B cell (primary cell): Measurements from ENCODE around the gene LMNB1. TPM values are rescaled to one million over a fixed set of nuclear protein-coding genes. Genes with fewer than 3 reads are reported as not detected.
"Not testable (repeated sequence)": the region's sequence is repeated elsewhere in the genome, so short reads cannot be mapped to it uniquely, and the experiment has no call there.

Experiments
- ATAC-seq: fragments of 200-7000 bp; cut with Tn5 transposase; one replicate; pipeline ENCODE4 v1.10.0; 2021; ENCODE audit warnings: low read depth, mild to moderate bottlenecking, moderate number of reproducible peaks, moderate library complexity
- CTCF ChIA-PET: fragments of 350-600 bp; sonication (Branson Sonifier 250); formaldehyde crosslinking; loops from one replicate; lab custom pipeline; 2021; ENCODE audit warnings: antibody characterized with exemption, inconsistent platforms; lab: Charles Lee
- POLR2A ChIA-PET: fragments of 350-600 bp; sonication (Branson Sonifier 250); formaldehyde crosslinking; loops from one replicate; lab custom pipeline; 2021; ENCODE audit warnings: antibody characterized with exemption; lab: Charles Lee
- DNase-seq: peaks from one replicate; pipeline ENCODE4 v3.0.0; 2013
- H2AFZ ChIP-seq: 2 replicates; pipeline ENCODE4 v1.6.1; 2012; ENCODE audit warnings: mild to moderate bottlenecking, low read depth, low read length; ENCODE audit not compliant: insufficient read depth, poor library complexity, severe bottlenecking
- H3K27ac ChIP-seq, 2 donors: 1 replicate in 1 of 2; 2 replicates in 1 of 2; pipeline ENCODE4 v1.5.1; 2012 to 2013; ENCODE audit warnings: low read length in 2 of 2, mild to moderate bottlenecking in 2 of 2, moderate library complexity in 1 of 2
- H3K27me3 ChIP-seq, 4 experiments: fragments of 200-600 bp in 1 of 4; sonication (generic) in 1 of 4; replicated peaks in 1 of 4; 1 replicate in 2 of 4; 2 replicates in 2 of 4; pipeline versions ENCODE4 v1.6.1 to v1.7.0; 2013 to 2016; ENCODE audit warnings: low read length in 3 of 4, mild to moderate bottlenecking in 2 of 4, mixed read lengths in 1 of 4, moderate library complexity in 1 of 4; ENCODE audit not compliant: insufficient read depth in 4 of 4, control insufficient read depth in 3 of 4; ENCODE audit errors: control extremely low read depth in 1 of 4
- H3K36me3 ChIP-seq, 2 experiments: replicated peaks in 1 of 2; 1 replicate in 1 of 2; 2 replicates in 1 of 2; pipeline versions ENCODE4 v1.6.1 to v1.7.1; 2013; ENCODE audit warnings: low read length in 1 of 2; ENCODE audit not compliant: insufficient read depth in 2 of 2, control insufficient read depth in 1 of 2; ENCODE audit errors: control extremely low read depth in 1 of 2, extremely low read depth in 1 of 2
- H3K4me1 ChIP-seq, 2 donors: fragments of 200-600 bp in 1 of 2; sonication (generic) in 1 of 2; 1 replicate in 1 of 2; 2 replicates in 1 of 2; pipeline versions ENCODE4 v1.5.1 to v1.6.1; 2013 to 2017; ENCODE audit warnings: low read length in 2 of 2; ENCODE audit not compliant: control insufficient read depth in 2 of 2, insufficient read depth in 2 of 2
- H3K4me2 ChIP-seq: replicated peaks from 2 replicates; pipeline ENCODE3; 2012; ENCODE audit warnings: mild to moderate bottlenecking, low read depth, low read length; ENCODE audit not compliant: poor library complexity, severe bottlenecking
- H3K4me3 ChIP-seq, 5 experiments: fragments of 200-600 bp in 1 of 5; sonication (generic) in 1 of 5; 1 replicate in 3 of 5; 2 replicates in 2 of 5; pipeline versions ENCODE4 v1.5.1 to v1.7.0; 2011 to 2016; ENCODE audit warnings: low read length in 4 of 5, mild to moderate bottlenecking in 4 of 5, low read depth in 2 of 5, control low read depth in 1 of 5, moderate library complexity in 1 of 5; ENCODE audit not compliant: insufficient read depth in 1 of 5; ENCODE audit errors: control extremely low read depth in 1 of 5, extremely low read depth in 1 of 5
- H3K79me2 ChIP-seq: fragments of 200-600 bp; sonication (generic); one replicate; pipeline ENCODE4 v1.6.0; 2016; ENCODE audit warnings: low read length; ENCODE audit not compliant: control insufficient read depth, insufficient read depth
- H3K9ac ChIP-seq: fragments of 200-600 bp; sonication (generic); 2 replicates; pipeline ENCODE4 v1.6.1; 2017; ENCODE audit warnings: mild to moderate bottlenecking, low read length, moderate library complexity
- H3K9me3 ChIP-seq, 3 donors: one replicate each; pipeline versions ENCODE4 v1.6.1 to v1.7.1; 2013; ENCODE audit warnings: low read length in 2 of 3; ENCODE audit not compliant: control insufficient read depth in 2 of 3, insufficient read depth in 1 of 3; ENCODE audit errors: control extremely low read depth in 1 of 3
- H4K20me1 ChIP-seq: 2 replicates; pipeline ENCODE4 v1.6.0; 2012; ENCODE audit warnings: mild to moderate bottlenecking, low read length; ENCODE audit not compliant: insufficient read depth, control insufficient read depth, poor library complexity, severe bottlenecking
- H3K27ac Mint-ChIP-seq: one replicate; pipeline ENCODE4 v1.8.0; 2021; ENCODE audit warnings: mixed read lengths
- H3K27me3 Mint-ChIP-seq: one replicate; pipeline ENCODE4 v1.8.0; 2021; ENCODE audit warnings: mixed read lengths
- H3K4me1 Mint-ChIP-seq: one replicate; pipeline ENCODE4 v1.8.0; 2021; ENCODE audit warnings: mixed read lengths
- H3K4me3 Mint-ChIP-seq: one replicate; pipeline ENCODE4 v1.8.0; 2021; ENCODE audit warnings: mixed read lengths
- H3K9me3 Mint-ChIP-seq: one replicate; pipeline ENCODE4 v1.8.0; 2022; ENCODE audit warnings: mixed read lengths; ENCODE audit not compliant: insufficient read depth
- CTCF ChIP-seq: fragments of 200-600 bp; IDR thresholded peaks from one replicate; pipeline ENCODE4 v1.8.0; 2022; ENCODE audit warnings: antibody characterized with exemption, mild to moderate bottlenecking
- EZH2 ChIP-seq: IDR thresholded peaks from 2 replicates; pipeline ENCODE4 v1.6.1; 2012; ENCODE audit warnings: borderline replicate concordance, low read depth, mild to moderate bottlenecking, moderate library complexity, low read length; ENCODE audit not compliant: insufficient read depth, poor library complexity, severe bottlenecking
- WGBS: methylation state at CpG from one replicate; pipeline ENCODE4 v1.1.5; 2013; ENCODE audit warnings: missing lambda C conversion rate; ENCODE audit not compliant: insufficient coverage; 5-methylcytosine and 5-hydroxymethylcytosine counted together
- intact Hi-C: fragments of 100-400 bp; cut with micrococcal nuclease; formaldehyde crosslinking; loops from one replicate; pipeline ENCODE4 v1.10.0; 2022
- polyA plus RNA-seq: library from polyadenylated mRNA; depleted of rRNA; stranded (reverse); fragments of >200 nt; gene quantifications from 2 replicates; pipeline ENCODE4 v1.2.3, GENCODE V29; 2012
- total RNA-seq, 2 donors: library from RNA; stranded (reverse); fragments of 120-200 nt in 1 of 2; gene quantifications; 1 replicate in 1 of 2; 2 replicates in 1 of 2; pipeline versions ENCODE4 v1.2.3 to v1.2.4, GENCODE V29; 2013 to 2022

The LMNB1 gene
- total and polyA plus RNA-seq, 2 donors (not counting 1 experiment from before 2014, with no cell fraction given) = 10.5 to 25.1 TPM

DNA sequence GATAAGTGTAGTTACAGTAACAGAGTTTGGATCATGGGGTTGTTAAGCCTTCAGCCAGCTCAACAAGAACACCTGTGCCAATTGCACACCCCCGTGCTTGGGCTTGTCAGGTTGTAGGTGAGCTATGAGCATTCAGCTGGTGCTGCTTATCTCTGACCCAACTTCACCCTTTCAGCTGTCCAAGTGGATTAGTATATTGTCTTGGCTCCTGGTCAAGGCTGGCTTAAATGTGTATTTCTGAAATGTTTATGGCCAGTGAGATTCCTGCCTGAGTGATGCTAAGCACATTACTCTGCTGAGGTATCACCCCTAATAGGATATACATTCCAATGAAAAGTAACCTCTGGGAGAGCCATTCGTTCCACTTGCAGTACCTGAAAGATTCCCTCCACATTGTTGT is 44.2 kb upstream of the LMNB1 start:
- intact Hi-C loops = no loop called here
- H4K20me1 ChIP-seq = no peaks in the 10 kb centered on the region
- H3K36me3 ChIP-seq = no peaks in the 10 kb centered on the region
- no peak overlapping the region for H3K4me3 ChIP-seq
- Mint-ChIP-seq H3K9me3 (no peaks in the 10 kb centered on the region), H3K27ac (no peak overlapping the region), H3K27me3 (no peaks in the 10 kb centered on the region), H3K4me1 (peaks cover 4% of the 10 kb centered on the region), H3K4me3 (no peak overlapping the region)
- no peaks in the 10 kb centered on the region for H3K9me3 ChIP-seq
- H3K27ac ChIP-seq = no peak overlapping the region
- H3K79me2 ChIP-seq = no peaks in the 10 kb centered on the region
- no peak overlapping the region for H3K4me2 ChIP-seq
- no peak overlapping the region for H3K9ac ChIP-seq
- no peak overlapping the region for H2AFZ ChIP-seq
- H3K4me1 ChIP-seq = no peaks in the 10 kb centered on the region
- ATAC-seq (no peak), DNase-seq (no peak)
- H3K27me3 ChIP-seq = no peaks in the 10 kb centered on the region
- POLR2A ChIA-PET = interaction anchor here (0.5 kb wide), 1 partner anchor 26 kb away, joined by 3 read pairs; no protein-coding TSS in a partner anchor
- 60% methylated on average over 1 of the region's 2 CpGs for WGBS
- CTCF ChIA-PET = no interaction called here
- TF ChIP-seq EZH2 (no peak), CTCF (no peak)

DNA sequence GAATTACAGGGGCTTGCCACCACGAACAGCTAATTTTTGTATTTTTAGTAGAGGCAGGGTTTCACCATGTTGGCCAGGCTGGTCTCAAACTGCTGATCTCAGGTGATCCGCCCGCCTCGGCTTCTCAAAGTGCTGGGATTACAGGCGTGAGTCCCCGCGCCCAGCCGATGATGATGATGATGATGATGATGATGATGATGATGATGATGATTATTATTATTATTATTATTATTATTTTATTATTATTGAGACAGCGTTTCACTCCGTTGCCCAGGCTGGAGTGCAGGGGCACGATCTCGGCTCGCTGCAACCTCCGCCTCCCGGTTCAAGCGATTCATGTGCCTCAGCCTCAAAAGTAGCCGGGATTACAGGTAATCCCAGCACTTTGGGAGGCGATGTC is 42.4 kb upstream of the LMNB1 start:
- H3K4me1 Mint-ChIP-seq, H3K79me2 ChIP-seq, CTCF ChIA-PET, intact Hi-C loops, H3K9ac ChIP-seq, H3K4me1 ChIP-seq, H3K27me3 ChIP-seq, H3K4me3 Mint-ChIP-seq, H3K27ac ChIP-seq, H3K36me3 ChIP-seq, ATAC-seq, H3K9me3 Mint-ChIP-seq, DNase-seq, POLR2A ChIA-PET, H2AFZ ChIP-seq, H3K27me3 Mint-ChIP-seq, H4K20me1 ChIP-seq, H3K4me3 ChIP-seq, H3K27ac Mint-ChIP-seq, H3K4me2 ChIP-seq, H3K9me3 ChIP-seq: not testable (repeated sequence)
- WGBS = 98% methylated on average over 11 of the region's 18 CpGs
